NB4 (cell line): ENCODE data around the gene CMIP.

Experiments
- DNase-seq: peaks from one replicate; pipeline ENCODE4 v3.0.0; 2010; ENCODE audit warnings: low read depth
- H3K4me3 ChIP-seq: one replicate; pipeline ENCODE4 v1.5.1; 2011; ENCODE audit warnings: mild to moderate bottlenecking, low read depth, low read length, moderate library complexity
- MAX ChIP-seq: IDR thresholded peaks from 2 replicates; pipeline ENCODE4 v1.6.1; 2011; ENCODE audit warnings: low read depth, low read length
- MYC ChIP-seq: IDR thresholded peaks from 2 replicates; pipeline ENCODE4 v1.6.1; 2011; ENCODE audit warnings: low read depth, low read length
- POLR2A ChIP-seq: IDR thresholded peaks from 2 replicates; pipeline ENCODE4 v1.6.1; 2011; ENCODE audit warnings: mild to moderate bottlenecking; ENCODE audit not compliant: insufficient read length; ENCODE audit errors: extremely low read depth
- TF ChIP-seq, protein P1 (sequence below): IDR thresholded peaks from one replicate; pipeline ENCODE4 v1.5.1; 2012; ENCODE audit warnings: low read depth, low read length

CMIP gene

DNA sequence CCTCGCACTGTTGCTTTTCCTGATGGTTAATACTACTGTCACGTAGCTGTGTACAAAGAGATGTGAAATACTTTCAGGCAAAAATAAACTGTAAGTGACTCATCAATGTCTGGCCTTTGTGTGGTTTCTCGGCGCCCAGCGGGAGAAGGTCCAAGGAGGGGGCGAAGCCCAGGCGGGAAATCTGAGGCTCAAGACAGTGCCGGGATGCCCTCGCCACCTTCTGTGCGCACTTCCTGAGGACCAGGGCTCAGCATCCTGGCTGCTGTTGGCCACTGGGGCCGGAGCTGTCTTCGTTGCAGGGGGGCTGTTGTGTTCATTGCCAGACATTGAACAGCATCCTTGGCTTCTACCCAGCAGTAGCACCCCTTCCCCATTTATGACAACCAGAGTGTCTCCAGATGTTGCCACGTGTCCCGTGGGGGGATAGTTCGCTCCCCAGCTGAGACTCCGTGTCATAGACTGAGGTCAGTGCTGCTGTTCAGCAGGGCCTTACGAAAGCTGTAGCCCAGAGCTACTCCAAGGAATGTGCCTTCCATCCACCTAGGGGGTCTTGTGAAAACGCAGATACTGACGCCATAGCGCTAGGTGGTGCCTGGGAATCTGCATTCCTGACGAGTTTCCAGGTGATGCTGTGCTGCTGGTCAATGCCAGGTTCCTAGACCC lies 267.2 kb downstream of the CMIP start:
- DNase-seq = peak; percentile 89
- no peak overlapping the region for H3K4me3 ChIP-seq
- peak; percentile 75 for TF ChIP-seq MAX
- no peak for TF ChIP-seq POLR2A
- TF ChIP-seq, protein P1, sequence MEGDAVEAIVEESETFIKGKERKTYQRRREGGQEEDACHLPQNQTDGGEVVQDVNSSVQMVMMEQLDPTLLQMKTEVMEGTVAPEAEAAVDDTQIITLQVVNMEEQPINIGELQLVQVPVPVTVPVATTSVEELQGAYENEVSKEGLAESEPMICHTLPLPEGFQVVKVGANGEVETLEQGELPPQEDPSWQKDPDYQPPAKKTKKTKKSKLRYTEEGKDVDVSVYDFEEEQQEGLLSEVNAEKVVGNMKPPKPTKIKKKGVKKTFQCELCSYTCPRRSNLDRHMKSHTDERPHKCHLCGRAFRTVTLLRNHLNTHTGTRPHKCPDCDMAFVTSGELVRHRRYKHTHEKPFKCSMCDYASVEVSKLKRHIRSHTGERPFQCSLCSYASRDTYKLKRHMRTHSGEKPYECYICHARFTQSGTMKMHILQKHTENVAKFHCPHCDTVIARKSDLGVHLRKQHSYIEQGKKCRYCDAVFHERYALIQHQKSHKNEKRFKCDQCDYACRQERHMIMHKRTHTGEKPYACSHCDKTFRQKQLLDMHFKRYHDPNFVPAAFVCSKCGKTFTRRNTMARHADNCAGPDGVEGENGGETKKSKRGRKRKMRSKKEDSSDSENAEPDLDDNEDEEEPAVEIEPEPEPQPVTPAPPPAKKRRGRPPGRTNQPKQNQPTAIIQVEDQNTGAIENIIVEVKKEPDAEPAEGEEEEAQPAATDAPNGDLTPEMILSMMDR = no peak

DNA sequence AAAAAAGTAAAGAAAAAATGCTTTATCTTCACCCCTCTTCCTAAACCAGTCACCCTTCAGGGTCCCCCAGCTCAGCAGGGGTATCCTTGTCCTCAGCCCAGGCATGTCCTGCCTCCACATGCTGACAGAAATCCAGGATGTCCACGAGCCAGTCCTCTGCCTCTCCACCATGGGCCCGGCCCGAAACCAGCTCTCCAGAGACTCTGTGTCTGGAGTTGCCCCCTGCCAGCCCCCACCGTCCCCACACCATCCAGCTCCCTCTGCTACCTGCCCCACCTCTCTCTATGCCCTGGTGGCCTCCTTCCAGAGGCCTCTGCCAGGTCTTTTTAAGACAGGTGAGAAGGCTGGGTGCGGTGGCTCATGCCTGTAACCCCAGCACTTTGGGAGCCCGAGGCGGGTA lies 268.1 kb downstream of the CMIP start:
- TF ChIP-seq MYC = no peak
- no peak for TF ChIP-seq MAX
- no peak for TF ChIP-seq POLR2A
- TF ChIP-seq, protein P1 = no peak
- no peak overlapping the region for H3K4me3 ChIP-seq
- DNase-seq = no peak

DNA sequence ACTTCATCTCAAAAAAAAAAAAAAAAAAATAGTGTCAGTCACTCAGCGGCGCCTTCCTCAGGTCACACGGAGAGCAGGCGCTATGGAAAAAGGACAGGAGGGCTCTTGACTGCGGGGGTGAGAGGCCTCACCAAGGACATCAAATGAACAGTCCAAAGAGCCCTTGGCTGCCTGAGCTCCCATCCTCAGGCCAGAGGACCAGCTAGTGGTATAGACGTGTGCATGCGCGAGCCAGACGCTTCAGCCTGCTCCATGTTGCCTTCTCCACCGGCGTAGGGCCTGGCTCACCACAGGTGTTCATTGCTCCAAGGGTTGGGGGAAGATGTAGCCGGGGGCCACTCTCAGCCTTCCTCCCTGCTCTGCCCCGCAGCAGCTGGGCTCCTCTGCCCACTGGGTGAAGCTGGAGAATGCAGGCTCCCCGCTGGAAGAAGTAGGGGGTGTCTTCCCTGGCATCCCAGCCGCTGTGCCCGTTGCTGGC lies 268.7 kb downstream of the CMIP start:
- TF ChIP-seq MYC (no peak), MAX (no peak), POLR2A (no peak)
- TF ChIP-seq, protein P1 = no peak
- H3K4me3 ChIP-seq = no peak overlapping the region
- DNase-seq = no peak

- no peak overlapping the region for H3K4me3 ChIP-seq
- TF ChIP-seq POLR2A (no peak), MYC (no peak), MAX (no peak)
- TF ChIP-seq, protein P1 = no peak
- no peak for DNase-seq
Measured at GRCh38 chr16:81713796-81714195, 269.2 kb downstream of the CMIP start.

DNA sequence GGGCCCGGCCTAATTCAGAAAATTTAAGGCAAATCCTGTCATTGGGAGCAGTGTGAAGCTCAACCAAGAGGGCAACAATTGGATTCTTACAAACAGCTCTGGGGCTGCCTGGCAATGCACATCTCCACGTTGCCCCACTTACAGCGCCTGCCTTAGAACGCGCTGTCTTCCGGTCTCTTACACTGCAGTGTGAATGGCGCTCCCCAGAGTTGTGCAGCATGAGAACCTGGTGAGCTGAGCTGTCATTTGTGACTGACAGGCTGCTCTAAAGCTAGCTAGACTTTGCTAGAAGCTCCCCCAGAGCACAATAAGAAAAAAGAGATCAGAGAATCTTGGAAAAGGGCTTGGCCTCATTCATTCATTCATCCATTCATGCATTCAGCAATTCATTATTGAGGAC lies 270.0 kb downstream of the CMIP start:
- no peak for TF ChIP-seq POLR2A
- TF ChIP-seq, protein P1 = no peak
- no peak for TF ChIP-seq MAX
- TF ChIP-seq MYC = no peak
- no peak overlapping the region for H3K4me3 ChIP-seq
- DNase-seq = no peak
